ENCODE data around the gene GJB2.

The GJB2 gene

GRCh38 chr13:20227730-20228129 is 35.0 kb upstream of the GJB2 start:
- no peak for DNase-seq (ENCODE audit: low read depth, low spot score)
- no peak overlapping the region for H3K9ac ChIP-seq (ENCODE audit: insufficient read length, low read depth)
- no peaks in the 10 kb centered on the region for H3K9me3 ChIP-seq (ENCODE audit: insufficient read depth, low read length)
- no peak overlapping the region for H3K4me3 ChIP-seq (ENCODE audit: insufficient read length, low read depth)
- TF ChIP-seq YY1 (IDR thresholded peaks at IDR 0.05; ENCODE audit: insufficient read depth, insufficient read length), result no peak
- no peak for TF ChIP-seq ZNF274 (IDR thresholded peaks at IDR 0.05; ENCODE audit: low read depth, low read length)
- TF ChIP-seq SUZ12 (IDR thresholded peaks at IDR 0.05; ENCODE audit: extremely low read depth, insufficient read depth, insufficient read length), result no peak
- H3K27me3 ChIP-seq (ENCODE audit: insufficient read depth, insufficient read length), result peaks cover 36% of the 10 kb centered on the region
- H3K36me3 ChIP-seq (ENCODE audit: insufficient read depth, insufficient read length, low read length), result no peaks in the 10 kb centered on the region
- H3K4me1 ChIP-seq (ENCODE audit: insufficient read depth, insufficient read length), result no peaks in the 10 kb centered on the region

- Histone ChIP-seq H3K4me1 (ENCODE audit: insufficient read depth, insufficient read length) (no peaks in the 10 kb centered on the region), H3K36me3 (ENCODE audit: insufficient read depth, insufficient read length, low read length) (no peaks in the 10 kb centered on the region), H3K9ac (ENCODE audit: insufficient read length, low read depth) (no peak overlapping the region), H3K4me3 (ENCODE audit: insufficient read length, low read depth) (no peak overlapping the region), H3K27me3 (ENCODE audit: insufficient read depth, insufficient read length) (peaks cover 31% of the 10 kb centered on the region), H3K9me3 (ENCODE audit: insufficient read depth, low read length) (no peaks in the 10 kb centered on the region)
- DNase-seq (ENCODE audit: low read depth, low spot score), result no peak
- TF ChIP-seq YY1 (IDR thresholded peaks at IDR 0.05; ENCODE audit: insufficient read depth, insufficient read length), result no peak
- no peak for TF ChIP-seq SUZ12 (IDR thresholded peaks at IDR 0.05; ENCODE audit: extremely low read depth, insufficient read depth, insufficient read length)
- TF ChIP-seq ZNF274 (IDR thresholded peaks at IDR 0.05; ENCODE audit: low read depth, low read length), result no peak
Observed at GRCh38 chr13:20227288-20227687, 34.5 kb upstream of the GJB2 start.

- no peak for DNase-seq (ENCODE audit: low read depth, low spot score)
- H3K36me3 ChIP-seq (ENCODE audit: insufficient read depth, insufficient read length, low read length), result no peaks in the 10 kb centered on the region
- TF ChIP-seq SUZ12 (IDR thresholded peaks at IDR 0.05; ENCODE audit: extremely low read depth, insufficient read depth, insufficient read length) (no peak), ZNF274 (IDR thresholded peaks at IDR 0.05; ENCODE audit: low read depth, low read length) (no peak), YY1 (IDR thresholded peaks at IDR 0.05; ENCODE audit: insufficient read depth, insufficient read length) (no peak)
- H3K9me3 ChIP-seq (ENCODE audit: insufficient read depth, low read length), result no peaks in the 10 kb centered on the region
- no peak overlapping the region for H3K4me3 ChIP-seq (ENCODE audit: insufficient read length, low read depth)
- H3K4me1 ChIP-seq (ENCODE audit: insufficient read depth, insufficient read length), result no peaks in the 10 kb centered on the region
- no peaks in the 10 kb centered on the region for H3K27me3 ChIP-seq (ENCODE audit: insufficient read depth, insufficient read length)
- no peak overlapping the region for H3K9ac ChIP-seq (ENCODE audit: insufficient read length, low read depth)
Observed at GRCh38 chr13:20222553-20222952, 29.8 kb upstream of the GJB2 start.

GRCh38 chr13:20221772-20222171 is 29.0 kb upstream of the GJB2 start:
- H3K9me3 ChIP-seq (ENCODE audit: insufficient read depth, low read length), result no peaks in the 10 kb centered on the region
- TF ChIP-seq SUZ12 (IDR thresholded peaks at IDR 0.05; ENCODE audit: extremely low read depth, insufficient read depth, insufficient read length), result no peak
- no peak for TF ChIP-seq YY1 (IDR thresholded peaks at IDR 0.05; ENCODE audit: insufficient read depth, insufficient read length)
- TF ChIP-seq ZNF274 (IDR thresholded peaks at IDR 0.05; ENCODE audit: low read depth, low read length), result no peak
- no peak for DNase-seq (ENCODE audit: low read depth, low spot score)

GRCh38 chr13:20219577-20219976 is 26.8 kb upstream of the GJB2 start:
- DNase-seq (ENCODE audit: low read depth, low spot score), result no peak
- Histone ChIP-seq H3K4me3 (ENCODE audit: insufficient read length, low read depth) (no peak overlapping the region), H3K27me3 (ENCODE audit: insufficient read depth, insufficient read length) (no peaks in the 10 kb centered on the region), H3K36me3 (ENCODE audit: insufficient read depth, insufficient read length, low read length) (no peaks in the 10 kb centered on the region), H3K9me3 (ENCODE audit: insufficient read depth, low read length) (no peaks in the 10 kb centered on the region), H3K4me1 (ENCODE audit: insufficient read depth, insufficient read length) (no peaks in the 10 kb centered on the region), H3K9ac (ENCODE audit: insufficient read length, low read depth) (no peak overlapping the region)
- TF ChIP-seq ZNF274 (IDR thresholded peaks at IDR 0.05; ENCODE audit: low read depth, low read length), result no peak

More at GRCh38 chr13:20221772-20222171, 29.0 kb upstream of the GJB2 start:
- Histone ChIP-seq H3K27me3 (ENCODE audit: insufficient read depth, insufficient read length) (no peaks in the 10 kb centered on the region), H3K9ac (ENCODE audit: insufficient read length, low read depth) (no peak overlapping the region), H3K36me3 (ENCODE audit: insufficient read depth, insufficient read length, low read length) (no peaks in the 10 kb centered on the region), H3K4me1 (ENCODE audit: insufficient read depth, insufficient read length) (no peaks in the 10 kb centered on the region), H3K4me3 (ENCODE audit: insufficient read length, low read depth) (no peak overlapping the region)

GRCh38 chr13:20217168-20217567 is 24.4 kb upstream of the GJB2 start:
- H3K9me3 ChIP-seq (ENCODE audit: insufficient read depth, low read length), result no peaks in the 10 kb centered on the region
- TF ChIP-seq YY1 (IDR thresholded peaks at IDR 0.05; ENCODE audit: insufficient read depth, insufficient read length), result no peak
- TF ChIP-seq SUZ12 (IDR thresholded peaks at IDR 0.05; ENCODE audit: extremely low read depth, insufficient read depth, insufficient read length), result no peak
- no peak for TF ChIP-seq ZNF274 (IDR thresholded peaks at IDR 0.05; ENCODE audit: low read depth, low read length)
- no peaks in the 10 kb centered on the region for H3K36me3 ChIP-seq (ENCODE audit: insufficient read depth, insufficient read length, low read length)
- no peaks in the 10 kb centered on the region for H3K27me3 ChIP-seq (ENCODE audit: insufficient read depth, insufficient read length)
- no peak for DNase-seq (ENCODE audit: low read depth, low spot score)
- no peak overlapping the region for H3K4me3 ChIP-seq (ENCODE audit: insufficient read length, low read depth)
- no peak overlapping the region for H3K9ac ChIP-seq (ENCODE audit: insufficient read length, low read depth)
- no peaks in the 10 kb centered on the region for H3K4me1 ChIP-seq (ENCODE audit: insufficient read depth, insufficient read length)

- TF ChIP-seq ZNF274 (IDR thresholded peaks at IDR 0.05; ENCODE audit: low read depth, low read length), result no peak
- no peak for TF ChIP-seq SUZ12 (IDR thresholded peaks at IDR 0.05; ENCODE audit: extremely low read depth, insufficient read depth, insufficient read length)
- TF ChIP-seq YY1 (IDR thresholded peaks at IDR 0.05; ENCODE audit: insufficient read depth, insufficient read length), result no peak
- Histone ChIP-seq H3K27me3 (ENCODE audit: insufficient read depth, insufficient read length) (no peaks in the 10 kb centered on the region), H3K4me3 (ENCODE audit: insufficient read length, low read depth) (no peak overlapping the region), H3K36me3 (ENCODE audit: insufficient read depth, insufficient read length, low read length) (no peaks in the 10 kb centered on the region), H3K9me3 (ENCODE audit: insufficient read depth, low read length) (no peaks in the 10 kb centered on the region), H3K4me1 (ENCODE audit: insufficient read depth, insufficient read length) (peaks cover 2% of the 10 kb centered on the region), H3K9ac (ENCODE audit: insufficient read length, low read depth) (no peak overlapping the region)
- DNase-seq (ENCODE audit: low read depth, low spot score), result no peak
Observed at GRCh38 chr13:20209948-20210347, 17.2 kb upstream of the GJB2 start.
